T-helper 2 cell treated with Interferon-gamma antibody and Interleukin-4, amounts not matched to agents 100 ng/mL and 5 ng/mL, for 36 hours (primary cell): Measurements from ENCODE around the gene TMED8. TPM values are rescaled to one million over a fixed set of nuclear protein-coding genes. Genes with fewer than 3 reads are reported as not detected.
"Not testable (repeated sequence)": the region's sequence is repeated elsewhere in the genome, so short reads cannot be mapped to it uniquely, and the experiment has no call there.

Source experiments
- intact Hi-C: fragments of 100-400 bp; cut with micrococcal nuclease; formaldehyde crosslinking; loops from one replicate; pipeline ENCODE4 v1.15.1; 2023
- total RNA-seq: library from RNA; stranded (reverse); gene quantifications from 2 replicates; pipeline ENCODE4 v1.2.3, GENCODE V29; 2022

TMED8 gene
- total RNA-seq: 19.6 and 19.9 TPM in 2 replicates

- intact Hi-C loops: loop anchor here (1.0 to 2.0 kb wide), 4 partner anchors 56 to 565 kb away; partner anchors contain the start of genes ANGEL1, GSTZ1, SNW1 and VIPAS39
These were observed at the start of gene TMED8, which contains the start of gene SAMD15 for GRCh38 chr14:77376771-77377501. TSS of gene TMED8 (minus strand) at chr14:77377094. CDS start at chr14:77377053, 41 bp downstream. TSS of gene SAMD15 (plus strand) at chr14:77377379. CDS start at chr14:77377419, 40 bp downstream.

GRCh38 chr14:77426396-77426795 lies 49.5 kb upstream of the TMED8 start:
- intact Hi-C loops: no loop called here

GRCh38 chr14:77424862-77425261 lies 48.0 kb upstream of the TMED8 start:
- intact Hi-C loops: no loop called here

GRCh38 chr14:77423423-77423822 lies 46.5 kb upstream of the TMED8 start, which contains the start of gene NOXRED1:
TSS of gene NOXRED1 (minus strand) at chr14:77423523. CDS start at chr14:77422889, 634 bp downstream.
- intact Hi-C loops: no loop called here

GRCh38 chr14:77421201-77421600 lies 44.3 kb upstream of the TMED8 start:
- intact Hi-C loops: no loop called here

GRCh38 chr14:77416836-77417235 lies 39.9 kb upstream of the TMED8 start:
- intact Hi-C loops: no loop called here

- intact Hi-C loops: not testable (repeated sequence)
These were observed 39.2 kb upstream of the TMED8 start for GRCh38 chr14:77416098-77416497.

GRCh38 chr14:77415403-77416030 lies 38.6 kb upstream of the TMED8 start:
- intact Hi-C loops: not testable (repeated sequence)

- intact Hi-C loops: loop anchor here (10.0 kb wide), 1 partner anchor 254 kb away; no protein-coding TSS in a partner anchor
These were observed 32.2 kb upstream of the TMED8 start for GRCh38 chr14:77409131-77409533.

GRCh38 chr14:77407158-77407557 lies 30.3 kb upstream of the TMED8 start:
- intact Hi-C loops: loop anchor here (10.0 kb wide), 1 partner anchor 252 kb away; no protein-coding TSS in a partner anchor

- intact Hi-C loops: loop anchor here (10.0 kb wide), 1 partner anchor 252 kb away; no protein-coding TSS in a partner anchor
These were observed 29.8 kb upstream of the TMED8 start for GRCh38 chr14:77406718-77407117.

- intact Hi-C loops: loop anchor here (10.0 kb wide), 1 partner anchor 251 kb away; no protein-coding TSS in a partner anchor
These were observed 29.2 kb upstream of the TMED8 start for GRCh38 chr14:77406086-77406485.

- intact Hi-C loops: loop anchor here (10.0 kb wide), 1 partner anchor 249 kb away; no protein-coding TSS in a partner anchor
These were observed 26.9 kb upstream of the TMED8 start for GRCh38 chr14:77403768-77404167.

- intact Hi-C loops: loop anchor here (10.0 kb wide), 1 partner anchor 245 kb away; no protein-coding TSS in a partner anchor
These were observed 23.3 kb upstream of the TMED8 start for GRCh38 chr14:77400216-77400615.

- intact Hi-C loops: no loop called here
These were observed 13.3 kb upstream of the TMED8 start for GRCh38 chr14:77390188-77390587.

GRCh38 chr14:77378701-77379100 lies 1.8 kb upstream of the TMED8 start:
- intact Hi-C loops: no loop called here

GRCh38 chr14:77377502-77377844 lies 579 bp upstream of the TMED8 start:
- intact Hi-C loops: loop anchor here (1.0 to 2.0 kb wide), 4 partner anchors 56 to 565 kb away; partner anchors contain the start of genes ANGEL1, GSTZ1, SNW1 and VIPAS39

- intact Hi-C loops: loop anchor here (2.0 kb wide), 1 partner anchor 385 kb away; the partner anchor contains the start of gene SNW1
These were observed 722 bp downstream of the TMED8 start for GRCh38 chr14:77375973-77376770.

GRCh38 chr14:77375164-77375950 lies 1.5 kb downstream of the TMED8 start:
- intact Hi-C loops: no loop called here

- intact Hi-C loops: no loop called here
These were observed 4.5 kb downstream of the TMED8 start for GRCh38 chr14:77372304-77372841.
